ENCODE measurements around the gene ERBIN. TPM values are rescaled to one million over a fixed set of nuclear protein-coding genes. Genes with fewer than 3 reads are reported as not detected.
A peak's percentile ranks its signal among the peaks of the same experiment; 100 is the strongest.

The ERBIN gene
- total RNA-seq, 1 experiment from 2014 or later = 47.2 TPM

DNA sequence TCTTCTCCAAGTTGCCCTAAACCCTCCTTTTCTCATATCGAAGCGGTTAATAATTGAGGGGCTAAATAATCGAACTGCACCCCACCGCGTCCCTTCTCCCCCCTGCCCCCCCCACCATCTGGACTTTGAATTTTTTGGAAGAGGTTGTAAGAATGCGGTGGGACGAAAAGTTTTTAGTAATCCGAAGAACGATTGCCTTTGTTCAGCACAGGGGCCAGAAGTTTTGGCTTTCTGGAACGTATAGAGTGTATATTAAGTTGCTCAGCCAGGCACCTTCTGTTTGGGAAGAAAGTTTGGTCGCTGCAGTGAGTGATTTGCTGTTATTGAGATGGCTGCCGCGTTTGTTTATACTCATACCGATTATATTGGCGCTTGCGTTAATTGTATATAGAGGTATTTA is 518 bp downstream of the ERBIN start:
- H3K27ac Mint-ChIP-seq (ENCODE audit: unreplicated experiment) = peak overlapping the region; percentile 97
- ChIA-PET CTCF (interaction anchor here (0.7 kb wide), 1 partner anchor 26 kb away, joined by 4 read pairs; no protein-coding TSS in a partner anchor), POLR2A (interaction anchor here (0.6 to 0.7 kb wide), 3 partner anchors 21 to 145 kb away, joined by 5 to 6 read pairs (median 6); no protein-coding TSS in a partner anchor)
- H3K4me1 Mint-ChIP-seq (ENCODE audit: low read depth, unreplicated experiment) = peaks cover 23% of the 10 kb centered on the region
- no peak for TF ChIP-seq CTCF (IDR thresholded peaks at IDR 0.05; ENCODE audit: insufficient read depth in 1 of 2, low read depth in 1 of 2, low read length in 1 of 2, severe bottlenecking in 1 of 2, unreplicated experiment in 1 of 2)
- Histone ChIP-seq H3K4me1 (peaks cover 32% of the 10 kb centered on the region), H3K9me3 (no peaks in the 10 kb centered on the region), H3K4me3 (ENCODE audit: low read depth, low read length) (peak overlapping the region; percentile 98), H3K36me3 (ENCODE audit: control insufficient read depth, insufficient read depth, low read length) (no peaks in the 10 kb centered on the region), H3K27me3 (replicated peaks; ENCODE audit: control insufficient read depth, insufficient read depth, low read length) (no peaks in the 10 kb centered on the region)
- intact Hi-C loops (cut with micrococcal nuclease; ENCODE audit: unreplicated experiment) = loop anchor here (2.0 kb wide), 2 partner anchors 206 to 218 kb away; partner anchors contain the start of gene SREK1
- BruUV-seq (replicated peaks) = no TSS peak
- peaks cover 33% of the 10 kb centered on the region for H3K36me3 Mint-ChIP-seq (ENCODE audit: insufficient read depth, unreplicated experiment)
- H3K4me3 Mint-ChIP-seq (ENCODE audit: unreplicated experiment) = peak overlapping the region; percentile 84
- peak in 1 of 2 experiments; percentile 8 for DNase-seq
- H3K27me3 Mint-ChIP-seq (ENCODE audit: insufficient read depth, unreplicated experiment) = no peaks in the 10 kb centered on the region
- no peaks in the 10 kb centered on the region for H3K9me3 Mint-ChIP-seq (ENCODE audit: unreplicated experiment)

- H3K36me3 ChIP-seq (ENCODE audit: control insufficient read depth, insufficient read depth, low read length) = no peaks in the 10 kb centered on the region
- Mint-ChIP-seq H3K4me1 (ENCODE audit: low read depth, unreplicated experiment) (peaks cover 20% of the 10 kb centered on the region), H3K36me3 (ENCODE audit: insufficient read depth, unreplicated experiment) (peaks cover 33% of the 10 kb centered on the region), H3K27ac (ENCODE audit: unreplicated experiment) (peak overlapping the region; percentile 97), H3K27me3 (ENCODE audit: insufficient read depth, unreplicated experiment) (no peaks in the 10 kb centered on the region), H3K9me3 (ENCODE audit: unreplicated experiment) (no peaks in the 10 kb centered on the region), H3K4me3 (ENCODE audit: unreplicated experiment) (peak overlapping the region; percentile 84)
- ChIA-PET POLR2A (no interaction called here), CTCF (no interaction called here)
- H3K4me1 ChIP-seq = peaks cover 32% of the 10 kb centered on the region
- peak overlapping the region; percentile 98 for H3K4me3 ChIP-seq (ENCODE audit: low read depth, low read length)
- no peaks in the 10 kb centered on the region for H3K9me3 ChIP-seq
- no peak for TF ChIP-seq CTCF (IDR thresholded peaks at IDR 0.05; ENCODE audit: insufficient read depth in 1 of 2, low read depth in 1 of 2, low read length in 1 of 2, severe bottlenecking in 1 of 2, unreplicated experiment in 1 of 2)
- no peaks in the 10 kb centered on the region for H3K27me3 ChIP-seq (replicated peaks; ENCODE audit: control insufficient read depth, insufficient read depth, low read length)
- DNase-seq = peak in 1 of 2 experiments; percentile 25
- intact Hi-C loops (cut with micrococcal nuclease; ENCODE audit: unreplicated experiment) = loop anchor here (2.0 kb wide), 2 partner anchors 207 to 217 kb away; partner anchors contain the start of gene SREK1
- BruUV-seq (replicated peaks) = no TSS peak
Measured at GRCh38 chr5:65927503-65928321, 1.3 kb downstream of the ERBIN start.

DNA sequence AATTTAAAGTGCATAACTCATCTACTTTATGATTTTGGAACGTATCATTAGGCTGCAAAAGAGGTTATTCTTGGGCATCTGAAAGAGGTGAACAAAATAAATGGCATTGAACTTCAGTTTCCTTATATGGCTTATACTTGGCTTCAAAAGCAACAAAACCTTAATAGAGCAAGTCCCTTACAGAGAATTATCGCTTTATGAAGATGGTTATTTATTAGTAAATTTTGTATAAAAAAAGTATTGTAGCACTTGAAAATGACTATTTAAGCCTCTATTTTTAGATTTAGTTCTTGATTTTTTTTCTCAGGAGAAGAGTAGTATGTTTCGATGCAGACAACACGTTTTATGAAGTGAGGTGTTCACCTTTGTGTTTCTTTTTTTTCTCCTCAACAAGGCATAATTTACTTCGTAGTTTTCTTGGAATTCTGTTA is 2.0 kb downstream of the ERBIN start:
- no peak for TF ChIP-seq CTCF (IDR thresholded peaks at IDR 0.05; ENCODE audit: insufficient read depth in 1 of 2, low read depth in 1 of 2, low read length in 1 of 2, severe bottlenecking in 1 of 2, unreplicated experiment in 1 of 2)
- Mint-ChIP-seq H3K27ac (ENCODE audit: unreplicated experiment) (peak overlapping the region; percentile 97), H3K4me1 (ENCODE audit: low read depth, unreplicated experiment) (peaks cover 17% of the 10 kb centered on the region), H3K36me3 (ENCODE audit: insufficient read depth, unreplicated experiment) (peaks cover 33% of the 10 kb centered on the region), H3K9me3 (ENCODE audit: unreplicated experiment) (no peaks in the 10 kb centered on the region), H3K4me3 (ENCODE audit: unreplicated experiment) (peak overlapping the region; percentile 84), H3K27me3 (ENCODE audit: insufficient read depth, unreplicated experiment) (no peaks in the 10 kb centered on the region)
- Histone ChIP-seq H3K36me3 (ENCODE audit: control insufficient read depth, insufficient read depth, low read length) (no peaks in the 10 kb centered on the region), H3K9me3 (no peaks in the 10 kb centered on the region), H3K27me3 (replicated peaks; ENCODE audit: control insufficient read depth, insufficient read depth, low read length) (no peaks in the 10 kb centered on the region), H3K4me3 (ENCODE audit: low read depth, low read length) (peak overlapping the region; percentile 98), H3K4me1 (peaks cover 26% of the 10 kb centered on the region)
- CTCF ChIA-PET = no interaction called here
- no TSS peak for BruUV-seq (replicated peaks)
- POLR2A ChIA-PET = no interaction called here
- no peak for DNase-seq
- intact Hi-C loops (cut with micrococcal nuclease; ENCODE audit: unreplicated experiment) = no loop called here

All from Caco-2 (cell line).